PFSK-1 (cell line): ENCODE measurements around the gene KLF7.

ENCODE experiments used
- FOXP2 ChIP-seq: optimal IDR thresholded peaks from 2 replicates; pipeline ENCODE3; 2011; ENCODE audit warnings: borderline replicate concordance, control low read depth, inconsistent platforms; ENCODE audit not compliant: insufficient read depth; ENCODE audit errors: extremely low read length, extremely low read depth
- POLR2AphosphoS5 ChIP-seq: IDR thresholded peaks from 2 replicates; pipeline ENCODE4 v1.6.1; 2012; ENCODE audit warnings: low read depth, mild to moderate bottlenecking, control low read depth, low read length, moderate library complexity
- SIN3A ChIP-seq: IDR thresholded peaks from 2 replicates; pipeline ENCODE4 v1.6.1; 2012; ENCODE audit warnings: mild to moderate bottlenecking, low read length, moderate library complexity, borderline replicate concordance; ENCODE audit not compliant: insufficient read depth
- TAF1 ChIP-seq: IDR thresholded peaks from 2 replicates; pipeline ENCODE4 v1.6.1; 2012; ENCODE audit warnings: low read length, control low read depth, borderline replicate concordance; ENCODE audit not compliant: insufficient read depth
- TF ChIP-seq, protein P1 (sequence below), 2 experiments: IDR thresholded peaks; 2 replicates each; pipeline versions ENCODE4 v1.6.1 to v1.8.0; 2011 to 2012; ENCODE audit warnings: low read depth in 2 of 2, low read length in 2 of 2, control low read depth in 1 of 2, inconsistent platforms in 1 of 2, mild to moderate bottlenecking in 1 of 2, moderate library complexity in 1 of 2; ENCODE audit not compliant: insufficient read depth in 1 of 2

KLF7 gene

DNA sequence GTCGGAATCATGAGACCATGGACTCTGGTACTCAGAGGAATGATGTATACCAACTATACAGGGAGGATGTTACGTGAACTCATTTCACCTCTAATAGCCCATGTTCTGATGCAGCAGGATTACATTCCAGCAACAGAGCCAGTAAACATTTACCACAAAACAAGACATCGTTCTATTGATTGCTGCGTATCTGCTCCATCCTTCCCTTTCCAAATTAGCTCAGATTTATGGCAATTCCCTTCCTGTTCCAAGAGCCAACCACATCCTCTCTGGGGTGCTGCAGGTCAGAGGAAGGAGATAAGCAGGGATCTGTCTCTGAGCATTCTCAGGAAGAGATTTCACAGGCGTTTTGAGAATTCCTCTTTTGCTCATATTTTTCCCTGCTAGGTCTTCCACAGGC, 98.3 kb downstream of the KLF7 start:
- TF ChIP-seq FOXP2 (no peak), SIN3A (no peak), POLR2AphosphoS5 (no peak), TAF1 (no peak)
- TF ChIP-seq, protein P1, sequence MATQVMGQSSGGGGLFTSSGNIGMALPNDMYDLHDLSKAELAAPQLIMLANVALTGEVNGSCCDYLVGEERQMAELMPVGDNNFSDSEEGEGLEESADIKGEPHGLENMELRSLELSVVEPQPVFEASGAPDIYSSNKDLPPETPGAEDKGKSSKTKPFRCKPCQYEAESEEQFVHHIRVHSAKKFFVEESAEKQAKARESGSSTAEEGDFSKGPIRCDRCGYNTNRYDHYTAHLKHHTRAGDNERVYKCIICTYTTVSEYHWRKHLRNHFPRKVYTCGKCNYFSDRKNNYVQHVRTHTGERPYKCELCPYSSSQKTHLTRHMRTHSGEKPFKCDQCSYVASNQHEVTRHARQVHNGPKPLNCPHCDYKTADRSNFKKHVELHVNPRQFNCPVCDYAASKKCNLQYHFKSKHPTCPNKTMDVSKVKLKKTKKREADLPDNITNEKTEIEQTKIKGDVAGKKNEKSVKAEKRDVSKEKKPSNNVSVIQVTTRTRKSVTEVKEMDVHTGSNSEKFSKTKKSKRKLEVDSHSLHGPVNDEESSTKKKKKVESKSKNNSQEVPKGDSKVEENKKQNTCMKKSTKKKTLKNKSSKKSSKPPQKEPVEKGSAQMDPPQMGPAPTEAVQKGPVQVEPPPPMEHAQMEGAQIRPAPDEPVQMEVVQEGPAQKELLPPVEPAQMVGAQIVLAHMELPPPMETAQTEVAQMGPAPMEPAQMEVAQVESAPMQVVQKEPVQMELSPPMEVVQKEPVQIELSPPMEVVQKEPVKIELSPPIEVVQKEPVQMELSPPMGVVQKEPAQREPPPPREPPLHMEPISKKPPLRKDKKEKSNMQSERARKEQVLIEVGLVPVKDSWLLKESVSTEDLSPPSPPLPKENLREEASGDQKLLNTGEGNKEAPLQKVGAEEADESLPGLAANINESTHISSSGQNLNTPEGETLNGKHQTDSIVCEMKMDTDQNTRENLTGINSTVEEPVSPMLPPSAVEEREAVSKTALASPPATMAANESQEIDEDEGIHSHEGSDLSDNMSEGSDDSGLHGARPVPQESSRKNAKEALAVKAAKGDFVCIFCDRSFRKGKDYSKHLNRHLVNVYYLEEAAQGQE (IDR thresholded peaks at IDR 0.05; ENCODE audit: insufficient read depth in 1 of 2, low read depth in 2 of 2, low read length in 2 of 2) = no peak

DNA sequence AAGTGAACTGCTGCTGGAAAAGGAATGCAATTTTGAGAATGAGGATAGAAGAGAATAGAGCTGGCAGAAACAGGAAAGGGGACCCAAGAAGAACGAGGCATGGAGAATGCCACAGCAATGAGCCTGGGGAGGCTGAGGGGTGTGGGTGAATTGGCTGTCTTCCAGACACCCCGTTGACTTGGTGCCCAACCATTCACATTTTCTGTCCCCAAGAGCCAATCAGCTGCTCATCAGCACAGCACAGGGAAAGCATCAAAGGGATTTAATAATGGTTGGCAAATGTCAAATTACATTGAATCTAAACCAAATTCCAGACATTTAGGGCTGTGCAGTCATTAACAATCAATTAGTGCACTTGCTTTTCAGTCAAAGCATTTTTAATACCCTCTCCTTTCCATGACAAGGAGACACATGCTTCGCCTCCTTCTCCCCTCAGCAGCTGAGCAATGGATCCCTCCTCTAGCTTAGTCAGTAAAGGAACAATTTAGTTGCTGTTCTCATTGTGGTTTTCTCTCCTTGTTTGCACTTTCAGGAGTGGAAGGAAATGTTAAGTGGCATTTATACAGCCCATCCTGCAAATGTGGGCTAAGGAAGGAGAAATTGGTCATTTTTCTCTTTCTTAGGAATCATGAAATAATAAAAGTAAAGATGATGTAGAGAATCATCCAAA, 98.8 kb downstream of the KLF7 start:
- TF ChIP-seq TAF1 (no peak), POLR2AphosphoS5 (no peak), SIN3A (no peak), FOXP2 (no peak)
- TF ChIP-seq, protein P1 (IDR thresholded peaks at IDR 0.05; ENCODE audit: insufficient read depth in 1 of 2, low read depth in 2 of 2, low read length in 2 of 2) = no peak

DNA sequence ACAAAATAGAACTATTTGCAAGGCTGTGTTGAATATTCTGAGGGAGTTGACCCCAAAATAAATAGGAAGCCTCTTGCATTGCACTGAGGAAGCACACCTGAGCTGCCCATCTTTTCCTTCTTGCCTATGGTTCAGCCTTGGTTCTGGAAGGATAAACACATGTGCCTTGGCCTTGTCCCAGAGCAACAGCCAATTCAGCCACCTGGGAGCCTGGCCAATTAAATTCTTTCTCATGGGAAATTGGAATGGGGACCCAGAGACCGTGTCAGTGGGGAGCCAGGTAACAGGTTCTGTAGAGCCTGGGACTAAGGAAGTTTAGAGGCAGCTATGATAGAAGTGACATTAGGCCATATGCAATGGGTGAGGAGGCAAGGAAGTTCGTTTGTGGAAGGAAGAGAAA, 99.6 kb downstream of the KLF7 start:
- TF ChIP-seq, protein P1 (IDR thresholded peaks at IDR 0.05; ENCODE audit: insufficient read depth in 1 of 2, low read depth in 2 of 2, low read length in 2 of 2) = no peak
- no peak for TF ChIP-seq SIN3A
- TF ChIP-seq TAF1 = no peak
- TF ChIP-seq FOXP2 = no peak
- no peak for TF ChIP-seq POLR2AphosphoS5

DNA sequence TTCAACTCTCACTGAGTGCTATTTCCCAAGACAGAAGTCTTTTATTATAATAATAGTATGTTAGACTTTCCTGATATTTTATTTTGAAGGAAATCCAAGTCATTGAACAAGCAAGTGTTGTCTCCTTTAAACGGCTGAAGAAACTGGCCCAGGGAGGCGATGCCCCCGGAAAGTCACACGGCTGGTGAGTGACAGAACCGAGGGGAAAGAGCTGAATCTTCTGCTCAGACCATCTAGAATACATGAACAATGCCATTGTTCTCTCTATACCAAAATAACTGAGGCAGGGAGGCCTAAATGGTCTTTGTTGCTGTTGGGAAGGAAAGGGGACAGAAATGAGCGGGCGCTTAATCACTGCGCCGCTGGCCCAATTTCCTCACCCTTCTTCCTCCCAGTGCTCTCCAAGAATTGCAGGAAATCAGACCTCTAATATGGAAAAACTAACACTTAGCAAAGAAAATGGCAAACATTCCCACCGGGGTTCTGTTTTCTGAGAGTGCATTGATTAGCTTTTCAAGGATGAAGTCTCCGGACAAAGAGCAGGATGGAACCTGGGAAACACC, 101.5 kb downstream of the KLF7 start:
- TF ChIP-seq FOXP2 = no peak
- TF ChIP-seq, protein P1 (IDR thresholded peaks at IDR 0.05; ENCODE audit: insufficient read depth in 1 of 2, low read depth in 2 of 2, low read length in 2 of 2) = no peak
- no peak for TF ChIP-seq POLR2AphosphoS5
- no peak for TF ChIP-seq TAF1
- no peak for TF ChIP-seq SIN3A

DNA sequence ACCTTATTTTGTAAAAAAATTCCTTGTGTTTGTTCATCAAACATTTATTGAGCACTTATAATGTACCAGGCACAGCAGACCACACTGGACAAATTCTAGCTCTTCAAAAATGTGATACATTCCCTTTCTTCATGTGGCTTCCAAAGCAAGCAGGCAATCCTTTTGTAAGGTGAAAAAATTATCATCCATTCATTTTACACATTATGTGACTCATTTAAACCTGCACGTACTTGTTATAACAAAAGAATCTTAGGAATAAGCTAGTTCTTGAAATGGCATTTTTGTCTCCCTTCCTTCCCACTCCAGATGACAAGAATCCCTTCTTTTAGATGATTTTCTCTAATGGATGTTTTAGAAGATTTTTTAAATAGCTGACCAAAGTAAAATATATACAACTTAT, 104.6 kb downstream of the KLF7 start:
- no peak for TF ChIP-seq SIN3A
- TF ChIP-seq TAF1 = no peak
- TF ChIP-seq POLR2AphosphoS5 = no peak
- no peak for TF ChIP-seq FOXP2
